SH-SY5Y (cell line): ENCODE results near the gene ADTRP.

Experiments
- GATA2 ChIP-seq: IDR thresholded peaks from 2 replicates; pipeline ENCODE4 v1.6.1; 2011; ENCODE audit warnings: mild to moderate bottlenecking, low read depth, low read length
- GATA3 ChIP-seq: IDR thresholded peaks from 2 replicates; pipeline ENCODE4 v1.6.1; 2011; ENCODE audit warnings: low read depth, mild to moderate bottlenecking, low read length, moderate library complexity

- TF ChIP-seq GATA3 (no peak), GATA2 (no peak)
These were observed 43.6 kb downstream of the ADTRP start for GRCh38 chr6:11734861-11735613.
